IPS-NIHi7 (cell line): ENCODE measurements around the gene KCNMB2.
"Not testable (repeated sequence)": the region's sequence is repeated elsewhere in the genome, so short reads cannot be mapped to it uniquely, and the experiment has no call there.

ENCODE experiments used
- DNase-seq: peaks from one replicate; pipeline ENCODE4 v3.0.0; 2012; ENCODE audit warnings: mixed read lengths; ENCODE audit errors: extremely low spot score

Gene KCNMB2

GRCh38 chr3:178859900-178860436 is 323.7 kb downstream of the KCNMB2 start:
- not testable (repeated sequence) for DNase-seq

DNA sequence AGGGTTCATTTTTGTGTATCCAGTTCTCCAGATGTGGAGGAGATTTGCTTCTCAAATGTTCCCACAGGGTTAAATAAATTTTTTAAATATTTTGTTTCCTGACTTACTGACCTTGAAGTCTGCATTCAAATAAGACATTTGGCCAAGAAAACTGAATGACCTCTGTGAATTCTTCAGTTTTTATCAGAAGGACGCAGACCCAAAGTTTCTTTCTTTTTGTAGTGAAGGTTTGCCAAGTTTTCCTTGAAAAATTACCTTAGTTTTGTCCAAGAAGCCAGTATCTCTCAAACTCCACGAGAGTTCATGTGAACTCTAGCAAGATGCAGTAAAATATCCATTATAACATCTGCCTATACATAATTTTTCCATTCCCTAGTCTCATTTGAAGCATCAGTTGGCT is 332.4 kb downstream of the KCNMB2 start:
- DNase-seq = no peak

- DNase-seq = no peak
These were observed 333.8 kb downstream of the KCNMB2 start for GRCh38 chr3:178870085-178870484.

DNA sequence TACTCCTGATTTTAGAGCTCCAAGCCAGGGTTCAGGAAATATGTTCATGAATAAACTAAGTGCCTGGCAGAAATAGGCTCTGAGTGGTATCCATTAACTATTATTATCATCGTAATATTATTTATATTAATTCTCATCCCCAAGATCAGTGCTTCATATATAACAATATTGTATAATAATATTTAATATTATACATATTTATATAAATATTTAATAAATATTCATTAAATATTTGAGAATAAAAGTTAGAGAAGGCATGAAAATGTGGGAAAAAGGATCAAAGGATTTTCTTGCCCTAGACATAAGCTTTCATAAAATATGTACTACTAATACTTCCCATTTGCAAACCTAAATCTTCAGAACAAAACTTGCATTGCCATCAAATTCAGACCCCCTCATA is 338.9 kb downstream of the KCNMB2 start:
- DNase-seq = no peak

DNA sequence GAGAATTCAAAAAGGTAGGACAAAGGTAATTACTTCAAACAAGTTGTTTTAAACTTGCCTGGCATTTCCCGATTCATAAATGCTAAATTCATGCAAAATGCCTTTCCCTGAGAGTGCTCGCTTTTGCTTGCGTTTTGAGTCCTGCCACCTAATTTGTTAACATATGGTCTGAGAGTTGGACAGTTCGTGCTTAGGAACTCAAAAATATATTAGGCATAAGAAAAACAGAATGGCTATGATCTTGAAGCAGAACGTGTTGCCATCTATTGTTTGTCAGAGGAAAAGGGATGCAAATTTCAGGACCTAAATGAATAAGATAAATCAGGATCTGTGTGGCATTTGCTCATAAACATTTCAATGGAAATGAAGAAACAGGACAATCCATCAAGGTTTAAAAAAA is 339.6 kb downstream of the KCNMB2 start:
- DNase-seq = no peak

DNA sequence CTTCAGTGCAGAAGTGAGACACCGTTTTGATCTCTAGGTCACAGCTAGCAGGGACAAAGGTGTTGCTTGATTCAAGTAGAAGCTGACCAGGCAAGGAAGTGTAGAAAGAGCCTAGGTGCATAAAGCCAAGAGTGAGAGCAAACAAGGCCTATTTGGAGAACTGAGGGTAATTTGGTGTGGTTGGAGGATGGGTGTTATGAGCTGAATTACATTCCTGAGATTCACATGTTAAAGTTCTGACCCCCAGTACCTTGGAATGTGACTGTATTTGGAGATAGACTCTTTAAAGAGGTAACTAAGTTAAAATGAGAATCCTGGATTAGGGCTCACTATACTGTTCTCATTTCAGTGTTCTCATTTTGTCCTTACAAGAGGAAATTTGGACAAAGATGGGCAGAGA is 344.0 kb downstream of the KCNMB2 start:
- no peak for DNase-seq
